ENCODE results near the gene E2F4.
A peak's percentile ranks its signal among the peaks of the same experiment; 100 is the strongest.

Gene E2F4

GRCh38 chr16:67157892-67158635 is 33.9 kb upstream of the E2F4 start:
- no peak for DNase-seq

- DNase-seq = peak in 1 of 2 donors; percentile 40
These were observed 33.0 kb upstream of the E2F4 start for GRCh38 chr16:67158637-67159600.

GRCh38 chr16:67161595-67162058 is 30.3 kb upstream of the E2F4 start:
- no peak for DNase-seq

GRCh38 chr16:67162506-67163163 is 29.3 kb upstream of the E2F4 start:
- no peak for DNase-seq

- no peak for DNase-seq
These were observed 28.6 kb upstream of the E2F4 start for GRCh38 chr16:67163164-67163998.

GRCh38 chr16:67163999-67164558 is 27.9 kb upstream of the E2F4 start:
- no peak for DNase-seq

GRCh38 chr16:67164599-67165061 is 27.3 kb upstream of the E2F4 start, which contains the start of gene HSF4:
TSS of gene HSF4 (plus strand) at chr16:67164745. CDS start at chr16:67164812, 67 bp downstream.
- DNase-seq = no peak

- DNase-seq = no peak
These were observed 26.6 kb upstream of the E2F4 start for GRCh38 chr16:67165121-67166078.

GRCh38 chr16:67166110-67166547 is 25.8 kb upstream of the E2F4 start:
- no peak for DNase-seq

- DNase-seq = no peak
These were observed 25.3 kb upstream of the E2F4 start for GRCh38 chr16:67166598-67167168.

- DNase-seq = no peak
These were observed 24.4 kb upstream of the E2F4 start for GRCh38 chr16:67167588-67167987.

- no peak for DNase-seq
These were observed 22.9 kb upstream of the E2F4 start for GRCh38 chr16:67169011-67169451.

- DNase-seq = no peak
These were observed 22.2 kb upstream of the E2F4 start for GRCh38 chr16:67169642-67170167.

GRCh38 chr16:67170168-67170948 is 21.6 kb upstream of the E2F4 start, which contains the start of gene NOL3:
TSS of gene NOL3 (plus strand) at chr16:67170538.
- DNase-seq = peak in 1 of 2 donors; percentile 72

- DNase-seq = no peak
These were observed 20.9 kb upstream of the E2F4 start for GRCh38 chr16:67170949-67171649.

- DNase-seq = no peak
These were observed 18.6 kb upstream of the E2F4 start for GRCh38 chr16:67173323-67173722.

- DNase-seq = peak; percentile 18 to 24
These were observed 17.9 kb upstream of the E2F4 start for GRCh38 chr16:67173808-67174705.
